ENCODE measurements around the gene S100A4.
"Not testable (repeated sequence)": the region's sequence is repeated elsewhere in the genome, so short reads cannot be mapped to it uniquely, and the experiment has no call there.

The S100A4 gene

DNA sequence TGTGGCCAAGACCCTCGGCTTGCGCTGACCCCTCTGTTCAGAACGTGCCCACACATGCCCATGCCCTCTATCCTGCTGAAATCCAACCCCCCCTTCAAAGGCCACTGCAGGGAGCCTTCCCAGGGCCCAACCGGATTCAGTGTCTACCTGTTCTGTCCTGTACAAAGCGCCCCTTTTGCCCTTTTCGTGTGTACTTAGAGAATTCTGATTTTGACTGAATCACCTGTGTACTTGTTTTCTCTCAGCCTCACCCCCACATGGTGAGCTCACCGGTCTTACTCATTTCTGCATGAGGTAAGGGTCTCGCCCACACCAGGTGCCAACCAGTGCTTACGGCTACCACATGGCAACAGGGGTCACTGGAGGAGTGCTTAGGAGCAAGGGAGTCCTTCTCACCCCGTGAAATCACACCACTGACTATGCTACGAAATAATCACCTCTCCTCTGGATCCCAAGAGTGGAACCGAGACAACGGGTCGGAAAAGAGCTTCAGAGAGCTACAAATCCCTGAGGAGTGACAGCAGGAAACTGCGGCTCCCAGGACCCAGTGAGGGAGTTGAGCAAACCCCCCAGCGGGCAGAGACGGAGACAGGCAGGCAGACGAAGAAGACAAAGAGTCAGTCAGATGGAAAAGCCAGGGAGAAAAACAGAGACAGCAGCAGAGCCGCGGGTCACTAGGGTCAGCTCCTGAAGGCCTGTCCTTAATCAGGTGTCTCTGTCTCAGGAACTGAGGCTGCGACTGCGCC is 22.2 kb upstream of the S100A4 start:
- DNase-seq (ENCODE audit: low read depth in 3 of 3) = peak in 1 of 3 donors; percentile 70

DNA sequence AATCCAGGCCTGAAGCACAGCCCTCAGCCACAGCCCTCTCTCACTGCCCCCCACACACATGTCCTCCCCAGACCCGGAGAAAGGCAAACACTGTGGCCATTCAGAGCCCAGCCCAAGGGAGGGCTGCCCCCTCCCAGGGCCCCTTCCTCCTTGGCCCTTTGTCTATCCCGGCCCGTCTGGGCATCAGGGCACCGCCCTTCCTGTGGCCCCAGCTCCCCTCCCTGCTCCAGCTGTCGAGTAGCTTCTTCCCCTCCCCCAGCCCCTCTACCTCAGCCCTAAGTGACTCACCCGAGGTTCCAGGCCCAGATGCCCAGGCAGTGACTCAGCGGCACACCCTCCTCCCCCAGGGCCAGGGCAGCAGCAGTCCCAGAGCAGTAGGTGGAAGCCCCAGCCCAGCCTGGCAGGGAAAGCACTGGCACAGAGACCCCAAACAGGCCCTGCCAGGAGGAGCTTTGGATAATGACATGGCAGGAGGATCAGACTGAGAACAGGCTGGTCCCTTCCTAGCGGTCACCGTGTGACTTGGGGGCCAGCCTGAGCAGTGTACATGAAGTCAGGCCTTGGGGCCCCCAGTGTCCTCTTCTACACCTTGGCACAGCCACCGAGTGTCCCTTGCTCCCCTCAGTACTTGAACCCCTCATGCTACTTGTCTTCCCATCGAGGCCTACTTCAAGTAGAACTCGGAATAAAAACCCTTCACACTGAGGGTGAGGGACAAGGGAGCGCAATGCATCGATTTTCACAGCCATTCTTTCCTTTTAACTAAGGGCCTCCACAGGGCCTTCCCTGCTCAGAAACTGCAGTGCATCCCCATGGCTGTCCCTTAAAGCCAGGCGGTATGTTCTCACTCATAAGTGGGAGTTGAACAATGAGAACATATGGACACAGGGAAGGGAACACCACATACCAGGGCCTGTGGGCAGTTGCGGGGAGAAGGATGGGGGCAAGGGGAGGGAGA is 21.1 kb upstream of the S100A4 start:
- DNase-seq (ENCODE audit: low read depth in 3 of 3) = peak; percentile 77 to 90 (median 90)

GRCh38 chr1:153565529-153566374 is 20.1 kb upstream of the S100A4 start, which contains the start of gene S100A2:
S100A2 (minus strand) TSS chr1:153565844; CDS start chr1:153563877, 1,967 bp downstream.
- DNase-seq (ENCODE audit: low read depth in 3 of 3) = peak in 1 of 3 donors; percentile 52

GRCh38 chr1:153563991-153564390 is 18.4 kb upstream of the S100A4 start:
- no peak for DNase-seq (ENCODE audit: low read depth in 3 of 3)

- no peak for DNase-seq (ENCODE audit: low read depth in 3 of 3)
Measured at GRCh38 chr1:153563483-153563901, 17.9 kb upstream of the S100A4 start.

DNA sequence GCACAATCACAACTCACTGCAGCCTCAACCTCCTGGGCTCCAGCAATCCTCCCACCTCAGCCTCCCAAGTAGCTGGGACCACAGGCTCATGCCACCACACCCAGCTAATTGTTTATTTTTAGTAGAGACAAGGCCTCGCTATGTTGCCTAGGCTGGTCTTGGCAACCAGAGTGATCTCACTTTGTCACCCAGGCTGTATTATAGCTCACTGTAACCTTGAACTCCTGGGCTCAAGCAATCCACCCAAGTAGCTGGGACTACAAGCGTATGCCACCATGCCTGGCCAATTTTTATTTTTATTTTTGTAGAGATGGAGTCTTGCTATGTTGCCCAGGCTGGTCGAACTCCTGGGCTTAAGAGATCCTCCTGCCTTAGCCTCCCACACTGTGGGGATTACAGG is 16.4 kb upstream of the S100A4 start:
- not testable (repeated sequence) for DNase-seq (ENCODE audit: low read depth in 3 of 3)

GRCh38 chr1:153561466-153561985 is 15.9 kb upstream of the S100A4 start:
- no peak for DNase-seq (ENCODE audit: low read depth in 3 of 3)

- no peak for DNase-seq (ENCODE audit: low read depth in 3 of 3)
Measured at GRCh38 chr1:153560771-153561465, 15.3 kb upstream of the S100A4 start.

GRCh38 chr1:153560241-153560640 is 14.6 kb upstream of the S100A4 start:
- no peak for DNase-seq (ENCODE audit: low read depth in 3 of 3)

DNA sequence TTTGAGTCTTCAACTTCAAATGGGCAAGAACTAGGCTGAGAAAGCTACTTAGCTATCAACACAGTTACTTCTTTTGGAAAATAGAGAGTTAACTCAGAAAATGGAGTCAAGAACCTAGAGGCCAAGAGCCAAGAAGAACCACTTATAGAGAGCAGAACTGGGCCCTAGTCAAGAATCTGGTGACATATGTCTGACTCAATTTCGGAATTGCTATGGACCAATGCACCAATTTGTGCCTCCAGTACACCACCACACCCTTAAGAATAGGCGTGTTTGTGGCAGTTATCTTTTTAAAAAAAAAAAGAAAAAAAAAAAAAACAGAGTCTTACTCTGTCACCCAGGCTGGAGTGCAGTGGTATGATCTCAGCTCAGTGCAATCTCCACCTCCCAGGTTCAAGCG is 12.3 kb upstream of the S100A4 start:
- DNase-seq (ENCODE audit: low read depth in 3 of 3) = no peak

GRCh38 chr1:153556348-153556747 is 10.7 kb upstream of the S100A4 start:
- DNase-seq (ENCODE audit: low read depth in 3 of 3) = no peak

DNA sequence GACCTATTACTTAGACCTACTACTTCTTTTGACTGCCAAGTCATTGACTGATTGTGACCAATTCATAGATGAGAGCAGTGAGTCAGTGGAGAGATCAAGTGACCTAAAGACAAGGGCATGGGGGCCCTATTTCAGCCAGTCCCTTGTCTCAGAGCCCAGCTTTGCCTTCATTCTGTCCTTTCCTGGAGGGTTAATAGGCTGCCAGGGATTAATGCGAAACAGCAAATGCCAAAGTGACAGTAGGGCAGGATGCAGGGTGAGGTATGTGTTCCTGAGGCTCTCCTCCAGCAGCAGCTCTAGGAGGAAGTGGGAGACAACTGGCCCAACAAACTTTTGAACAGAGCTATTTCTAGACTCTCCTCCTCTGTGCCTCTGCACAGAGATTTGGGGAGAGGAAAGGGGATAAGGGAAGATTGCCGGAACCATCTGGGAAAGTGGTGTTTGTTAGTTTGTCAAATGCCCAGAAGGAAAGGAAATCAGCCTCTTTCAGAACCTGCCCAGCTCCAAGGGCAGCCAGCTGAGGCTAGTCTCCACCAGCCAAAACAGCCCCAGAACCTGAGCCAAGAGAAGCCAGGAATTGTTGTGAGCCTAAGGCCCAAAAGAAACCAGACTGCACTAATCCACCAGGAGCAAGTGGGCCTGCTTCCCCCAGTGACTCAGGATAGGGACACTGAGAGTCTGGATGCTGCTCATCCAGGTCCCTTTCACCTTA is 8.4 kb upstream of the S100A4 start:
- DNase-seq (ENCODE audit: low read depth in 3 of 3) = no peak

GRCh38 chr1:153553096-153553495 is 7.5 kb upstream of the S100A4 start:
- no peak for DNase-seq (ENCODE audit: low read depth in 3 of 3)

DNA sequence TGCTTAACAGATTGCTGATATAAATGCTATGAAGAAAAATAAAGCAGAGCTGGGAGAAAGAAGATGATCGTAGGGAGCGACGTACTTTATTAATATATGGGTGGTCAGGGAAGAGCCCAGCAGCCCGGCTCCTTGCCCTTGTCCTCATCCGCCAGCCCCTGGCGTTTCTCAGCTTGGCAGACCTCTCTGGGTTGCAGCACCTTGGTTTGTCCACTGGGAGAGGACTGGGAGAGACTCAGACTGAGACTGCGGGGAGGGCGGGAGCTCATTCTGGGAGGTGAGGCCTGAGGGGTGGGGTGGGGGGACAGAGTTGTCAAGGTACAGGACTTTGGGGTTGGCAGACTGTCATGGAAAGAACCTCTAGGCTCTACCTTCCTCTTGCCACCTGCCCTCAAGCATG is 6.7 kb upstream of the S100A4 start:
- no peak for DNase-seq (ENCODE audit: low read depth in 3 of 3)

- DNase-seq (ENCODE audit: low read depth in 3 of 3) = no peak
Measured at GRCh38 chr1:153550827-153551500, 5.4 kb upstream of the S100A4 start.

GRCh38 chr1:153550398-153550758 is 4.8 kb upstream of the S100A4 start:
- no peak for DNase-seq (ENCODE audit: low read depth in 3 of 3)

DNA sequence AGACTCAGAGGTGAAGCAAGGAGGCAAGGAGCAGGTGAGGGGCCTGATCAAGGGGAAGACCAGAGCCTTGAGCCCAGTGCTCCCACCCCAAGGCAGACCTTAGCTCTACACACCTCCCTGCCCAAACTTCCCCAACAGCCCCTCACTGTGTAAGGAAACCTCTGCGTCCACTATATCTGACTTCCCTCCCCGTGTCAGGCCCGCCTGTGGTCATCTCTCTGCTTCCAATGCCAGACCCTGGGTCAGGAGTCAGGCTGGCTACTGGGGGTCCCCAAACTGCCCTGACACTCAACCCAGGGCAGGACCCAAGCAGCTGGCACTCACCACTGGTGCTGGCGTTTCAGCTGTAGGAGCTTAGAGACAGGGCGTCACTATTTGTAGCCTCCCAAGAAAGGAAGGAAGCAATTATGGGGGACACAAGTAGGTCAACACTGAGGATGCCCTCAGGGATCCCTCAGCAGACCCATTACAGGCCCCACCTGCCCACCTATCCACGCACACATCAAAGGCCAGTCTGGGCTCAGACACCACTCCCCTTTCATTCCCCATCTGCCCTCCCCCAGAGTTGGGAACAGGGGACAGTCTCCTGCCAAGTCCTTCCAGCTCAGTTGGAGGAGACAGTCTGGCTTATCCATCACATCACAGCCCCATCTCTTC is 4.3 kb upstream of the S100A4 start:
- no peak for DNase-seq (ENCODE audit: low read depth in 3 of 3)

- no peak for DNase-seq (ENCODE audit: low read depth in 3 of 3)
Measured at GRCh38 chr1:153548722-153549688, 3.4 kb upstream of the S100A4 start, which contains the start of gene S100A3. S100A3 (minus strand) TSS chr1:153549258; CDS start chr1:153548485, 773 bp downstream.

All from stimulated activated CD4-positive, alpha-beta T cell treated with anti-CD3 and anti-CD28 coated beads, TNF-alpha, amount 100 ng/mL, for 48 hours (primary cell).